ENCODE results near the gene TIAM1. TPM values are rescaled to one million over a fixed set of nuclear protein-coding genes. Genes with fewer than 3 reads are reported as not detected.

The TIAM1 gene
- total and polyA plus RNA-seq, 2 donors from 2014 or later = 4.6 to 30.0 TPM

- Histone ChIP-seq H3K9me3 (ENCODE audit: control insufficient read depth in 2 of 3, insufficient read depth in 1 of 3, low read length in 3 of 3) (no peaks in the 10 kb centered on the region), H3K9ac (ENCODE audit: low read length in 3 of 3) (no peak overlapping the region), H3K4me1 (ENCODE audit: control insufficient read depth in 2 of 3, insufficient read depth in 2 of 3, low read depth in 1 of 3, low read length in 3 of 3) (no peaks in the 10 kb centered on the region), H3K36me3 (ENCODE audit: control insufficient read depth in 2 of 3, insufficient read depth in 3 of 3, low read length in 3 of 3) (no peaks in the 10 kb centered on the region), H3K27ac (ENCODE audit: low read depth in 2 of 2, low read length in 2 of 2) (no peak overlapping the region), H3K27me3 (ENCODE audit: control insufficient read depth, insufficient read depth, low read length) (no peaks in the 10 kb centered on the region), H3K4me3 (ENCODE audit: low read length in 3 of 3) (no peak overlapping the region)
- no peak for TF ChIP-seq CTCF (IDR thresholded peaks at IDR 0.05; ENCODE audit: borderline replicate concordance, extremely low read depth, insufficient read depth)
- FAIRE-seq (no peak), DNase-seq (no peak)
- intact Hi-C loops (cut with DNase I) = no loop called here
Observed at GRCh38 chr21:31367801-31368200, 23.7 kb upstream of the TIAM1 start.

GRCh38 chr21:31366825-31367224 lies 22.8 kb upstream of the TIAM1 start:
- Histone ChIP-seq H3K9ac (ENCODE audit: low read length in 3 of 3) (no peak overlapping the region), H3K9me3 (ENCODE audit: control insufficient read depth in 2 of 3, insufficient read depth in 1 of 3, low read length in 3 of 3) (no peaks in the 10 kb centered on the region), H3K27ac (ENCODE audit: low read depth in 2 of 2, low read length in 2 of 2) (no peak overlapping the region), H3K4me1 (ENCODE audit: control insufficient read depth in 2 of 3, insufficient read depth in 2 of 3, low read depth in 1 of 3, low read length in 3 of 3) (no peaks in the 10 kb centered on the region), H3K36me3 (ENCODE audit: control insufficient read depth in 2 of 3, insufficient read depth in 3 of 3, low read length in 3 of 3) (no peaks in the 10 kb centered on the region), H3K4me3 (ENCODE audit: low read length in 3 of 3) (no peak overlapping the region), H3K27me3 (ENCODE audit: control insufficient read depth, insufficient read depth, low read length) (no peaks in the 10 kb centered on the region)
- intact Hi-C loops (cut with DNase I) = no loop called here
- FAIRE-seq (no peak), DNase-seq (no peak)
- no peak for TF ChIP-seq CTCF (IDR thresholded peaks at IDR 0.05; ENCODE audit: borderline replicate concordance, extremely low read depth, insufficient read depth)

- no peak for DNase-seq
- Histone ChIP-seq H3K27me3 (ENCODE audit: control insufficient read depth, insufficient read depth, low read length) (no peaks in the 10 kb centered on the region), H3K36me3 (ENCODE audit: control insufficient read depth in 2 of 3, insufficient read depth in 3 of 3, low read length in 3 of 3) (no peaks in the 10 kb centered on the region), H3K4me3 (ENCODE audit: low read length in 3 of 3) (no peak overlapping the region), H3K4me1 (ENCODE audit: control insufficient read depth in 2 of 3, insufficient read depth in 2 of 3, low read depth in 1 of 3, low read length in 3 of 3) (no peaks in the 10 kb centered on the region), H3K9ac (ENCODE audit: low read length in 3 of 3) (no peak overlapping the region), H3K9me3 (ENCODE audit: control insufficient read depth in 2 of 3, insufficient read depth in 1 of 3, low read length in 3 of 3) (peaks cover 0 to 5% (median 0%) of the 10 kb centered on the region in 3 donors), H3K27ac (ENCODE audit: low read depth in 2 of 2, low read length in 2 of 2) (no peak overlapping the region)
- no peak for FAIRE-seq
- TF ChIP-seq CTCF (IDR thresholded peaks at IDR 0.05; ENCODE audit: borderline replicate concordance, extremely low read depth, insufficient read depth) = no peak
- intact Hi-C loops (cut with DNase I) = no loop called here
Observed at GRCh38 chr21:31364253-31364945, 20.3 kb upstream of the TIAM1 start.

- H3K36me3 ChIP-seq (ENCODE audit: control insufficient read depth in 2 of 3, insufficient read depth in 3 of 3, low read length in 3 of 3) = no peaks in the 10 kb centered on the region
- no peak for TF ChIP-seq CTCF (IDR thresholded peaks at IDR 0.05; ENCODE audit: borderline replicate concordance, extremely low read depth, insufficient read depth)
- no peaks in the 10 kb centered on the region for H3K27me3 ChIP-seq (ENCODE audit: control insufficient read depth, insufficient read depth, low read length)
- peaks cover 0 to 5% (median 0%) of the 10 kb centered on the region in 3 donors for H3K9me3 ChIP-seq (ENCODE audit: control insufficient read depth in 2 of 3, insufficient read depth in 1 of 3, low read length in 3 of 3)
- no peaks in the 10 kb centered on the region for H3K4me1 ChIP-seq (ENCODE audit: control insufficient read depth in 2 of 3, insufficient read depth in 2 of 3, low read depth in 1 of 3, low read length in 3 of 3)
- intact Hi-C loops (cut with DNase I) = no loop called here
- H3K27ac ChIP-seq (ENCODE audit: low read depth in 2 of 2, low read length in 2 of 2) = no peak overlapping the region
- FAIRE-seq (no peak), DNase-seq (peak in 1 of 5 donors; percentile 11)
- H3K9ac ChIP-seq (ENCODE audit: low read length in 3 of 3) = no peak overlapping the region
- no peak overlapping the region for H3K4me3 ChIP-seq (ENCODE audit: low read length in 3 of 3)
Observed at GRCh38 chr21:31363720-31364119, 19.7 kb upstream of the TIAM1 start.

All from kidney (tissue), 14 donors.